Stimulated activated CD4-positive, alpha-beta T cell treated with anti-CD3 and anti-CD28 coated beads, Interleukin-4, amount 100 ng/mL, for 1 hour (primary cell): Measurements from ENCODE around the gene GPR62.
"Not testable (repeated sequence)": the region's sequence is repeated elsewhere in the genome, so short reads cannot be mapped to it uniquely, and the experiment has no call there.

ENCODE experiments used
- DNase-seq: peaks from one replicate; pipeline ENCODE4 v3.0.0-alpha.2; 2020

GPR62 gene, protein sequence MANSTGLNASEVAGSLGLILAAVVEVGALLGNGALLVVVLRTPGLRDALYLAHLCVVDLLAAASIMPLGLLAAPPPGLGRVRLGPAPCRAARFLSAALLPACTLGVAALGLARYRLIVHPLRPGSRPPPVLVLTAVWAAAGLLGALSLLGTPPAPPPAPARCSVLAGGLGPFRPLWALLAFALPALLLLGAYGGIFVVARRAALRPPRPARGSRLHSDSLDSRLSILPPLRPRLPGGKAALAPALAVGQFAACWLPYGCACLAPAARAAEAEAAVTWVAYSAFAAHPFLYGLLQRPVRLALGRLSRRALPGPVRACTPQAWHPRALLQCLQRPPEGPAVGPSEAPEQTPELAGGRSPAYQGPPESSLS

DNA sequence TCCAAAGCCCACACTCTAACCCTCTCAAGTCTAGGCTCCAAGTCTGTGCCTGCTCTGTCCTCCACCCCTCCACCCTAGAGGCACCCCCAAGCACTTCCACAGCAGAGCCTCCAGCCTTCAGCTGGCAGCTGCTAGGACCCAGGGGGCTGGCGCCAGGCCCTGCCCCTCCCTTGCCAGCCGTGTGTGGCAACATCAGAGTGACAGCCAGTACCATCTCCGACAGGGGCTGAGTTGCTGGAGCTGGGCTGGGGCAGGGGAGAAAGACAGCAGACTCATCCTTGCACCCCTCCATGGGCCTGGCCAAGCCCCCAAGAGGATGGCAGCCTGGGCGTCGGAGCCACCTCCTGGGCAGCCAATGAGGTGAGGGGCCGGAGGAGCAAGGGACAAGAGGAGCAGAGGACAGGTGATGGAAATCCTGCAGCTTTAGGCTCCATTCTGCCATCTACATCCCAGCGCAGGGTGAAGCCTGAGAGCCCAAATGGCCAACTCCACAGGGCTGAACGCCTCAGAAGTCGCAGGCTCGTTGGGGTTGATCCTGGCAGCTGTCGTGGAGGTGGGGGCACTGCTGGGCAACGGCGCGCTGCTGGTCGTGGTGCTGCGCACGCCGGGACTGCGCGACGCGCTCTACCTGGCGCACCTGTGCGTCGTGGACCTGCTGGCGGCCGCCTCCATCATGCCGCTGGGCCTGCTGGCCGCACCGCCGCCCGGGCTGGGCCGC, at the start of gene GPR62:
TSS of gene GPR62 (plus strand) at position 207 of the 718 bp plus-strand sequence. CDS start at position 479, 272 bp downstream.
- no peak for DNase-seq

DNA sequence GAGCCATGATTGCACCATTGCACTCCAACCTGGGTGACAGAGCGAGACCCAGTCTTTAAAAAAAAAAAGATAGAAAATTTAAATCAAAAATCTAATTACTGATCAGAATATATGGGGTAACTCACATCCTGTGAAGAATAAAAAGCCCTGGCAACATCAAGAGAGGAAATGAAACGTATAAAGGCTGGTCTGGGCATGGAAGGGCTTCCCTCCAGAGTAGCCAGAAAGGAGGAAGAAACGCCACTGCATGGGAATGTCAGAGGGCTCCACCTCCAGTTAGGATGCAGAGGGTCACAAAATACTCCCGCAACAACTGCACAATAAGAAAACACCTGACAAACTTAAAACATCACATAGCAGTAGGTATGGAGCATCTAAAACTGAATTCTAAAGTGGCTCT, 47.2 kb upstream of the GPR62 start:
- DNase-seq: no peak

DNA sequence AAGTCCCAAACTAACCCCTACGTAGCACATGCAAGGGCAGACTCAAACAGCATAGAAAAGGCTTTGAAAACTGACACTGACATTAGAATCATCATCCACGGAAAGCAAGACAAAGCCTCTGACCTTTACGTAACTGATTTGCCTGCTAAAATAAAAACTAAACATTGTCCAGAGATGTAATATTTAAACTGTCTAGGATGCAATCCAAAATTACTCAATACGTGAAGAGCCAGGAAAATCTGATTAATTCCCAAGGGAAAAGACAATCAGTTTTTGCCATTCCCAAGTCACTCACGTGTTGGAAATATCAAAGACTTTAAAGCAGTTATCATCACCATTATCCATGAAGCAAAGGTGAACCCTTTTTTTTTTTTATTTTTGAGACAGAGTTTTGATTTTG, 38.8 kb upstream of the GPR62 start:
- DNase-seq: no peak

DNA sequence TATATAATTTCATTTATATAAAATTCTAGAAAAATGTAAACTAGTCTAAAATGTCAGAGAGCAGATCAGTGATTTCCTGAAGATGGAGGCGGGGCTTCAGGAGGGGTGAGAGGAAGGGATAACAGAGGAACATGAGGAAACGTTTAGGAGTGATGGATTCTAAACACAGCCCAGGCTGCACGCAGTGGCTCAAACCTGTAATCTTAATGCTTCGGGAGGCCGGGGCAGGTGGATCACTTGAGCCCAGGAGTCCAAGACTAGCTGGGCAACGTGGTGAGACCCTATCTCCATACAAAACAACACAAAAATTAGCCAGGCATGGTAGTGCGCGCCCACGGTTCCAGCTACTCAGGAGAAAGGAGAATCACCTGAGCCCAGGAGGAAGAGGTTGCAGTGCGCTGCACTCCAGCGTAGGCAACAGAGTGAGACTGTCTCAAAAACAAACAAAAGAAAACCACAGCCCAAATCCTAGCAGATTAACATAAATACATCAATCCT, 34.1 kb upstream of the GPR62 start:
- DNase-seq: no peak

DNA sequence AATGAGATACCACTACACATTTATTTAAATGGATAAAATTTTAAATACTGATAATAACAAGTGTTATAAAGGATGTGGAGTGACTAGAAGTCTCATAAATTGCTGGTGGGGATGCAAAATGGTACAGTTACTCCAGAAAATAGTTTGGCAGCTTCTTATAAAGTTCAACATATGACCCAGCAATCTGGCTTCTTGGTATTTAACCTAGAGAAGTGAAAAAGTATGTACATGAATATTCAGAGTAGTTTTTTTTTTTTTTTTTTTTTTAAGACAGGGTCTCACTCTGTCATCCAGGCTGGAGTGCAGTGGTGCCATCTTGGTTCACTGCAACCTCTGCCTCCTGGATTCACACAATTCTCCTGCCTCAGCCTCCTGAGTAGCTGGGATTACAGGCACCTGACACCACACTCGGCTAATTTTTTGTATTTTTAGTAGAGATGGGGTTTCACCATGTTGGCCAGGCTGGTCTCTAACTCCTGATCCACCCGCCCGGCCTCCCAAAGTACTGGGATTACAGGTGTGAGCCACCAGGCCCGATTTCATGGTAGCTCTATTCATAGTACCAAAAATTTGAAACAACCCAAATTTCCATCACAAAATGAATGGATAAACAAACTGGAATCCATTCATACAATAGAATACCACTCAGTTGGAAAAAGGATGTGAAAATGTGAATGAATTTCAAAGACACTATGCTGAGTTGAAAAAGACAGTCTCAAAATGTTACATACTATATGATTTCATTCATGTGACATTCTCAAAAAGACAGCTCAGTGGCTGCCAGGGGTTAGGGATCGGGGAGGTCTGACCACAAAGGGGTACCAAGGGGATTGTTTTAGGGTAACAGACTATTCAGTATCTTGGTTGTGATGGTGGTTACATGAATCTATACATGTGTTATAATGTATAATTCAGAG, 27.9 kb upstream of the GPR62 start:
- DNase-seq: no peak

DNA sequence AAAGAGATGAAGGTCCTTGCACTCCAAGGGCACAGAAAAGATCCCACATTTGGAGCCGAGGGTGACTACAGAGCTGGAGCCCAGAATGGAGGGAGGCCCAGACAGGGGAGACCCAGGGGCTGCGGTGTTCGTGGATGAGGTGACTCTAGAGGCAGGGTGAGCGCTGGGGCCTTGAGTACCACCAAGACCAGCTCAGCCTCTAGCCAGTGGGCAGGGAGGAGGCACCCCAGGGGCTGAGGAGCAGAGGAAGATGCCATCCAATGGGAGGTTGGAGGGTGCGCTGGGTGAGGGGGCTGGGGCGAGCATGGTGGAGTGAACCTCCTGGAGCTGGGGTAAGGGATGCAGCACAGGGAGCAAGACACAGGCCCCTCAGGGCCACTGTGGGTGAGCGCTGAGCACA, 26.7 kb upstream of the GPR62 start:
- no peak for DNase-seq

DNA sequence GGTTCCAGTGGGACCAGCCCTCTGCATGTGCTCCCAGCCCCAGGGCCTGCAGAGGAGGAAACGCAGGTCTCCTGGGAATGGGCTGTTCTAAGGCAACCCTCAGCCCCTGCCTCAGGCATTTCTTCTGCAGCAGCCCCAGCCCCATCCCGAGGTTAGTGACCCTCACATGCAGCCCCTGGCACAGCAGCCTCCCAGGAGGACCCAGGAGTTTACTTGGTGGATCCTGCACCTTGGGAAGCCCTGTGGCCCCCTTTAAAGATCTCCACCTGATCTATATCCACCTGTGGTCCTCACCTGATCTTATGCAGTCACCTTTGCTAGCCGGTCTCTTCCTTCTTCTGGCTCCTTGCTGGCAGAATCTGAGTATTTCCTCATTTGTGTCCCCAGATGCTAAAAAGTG, 26.2 kb upstream of the GPR62 start:
- DNase-seq: not testable (repeated sequence)

DNA sequence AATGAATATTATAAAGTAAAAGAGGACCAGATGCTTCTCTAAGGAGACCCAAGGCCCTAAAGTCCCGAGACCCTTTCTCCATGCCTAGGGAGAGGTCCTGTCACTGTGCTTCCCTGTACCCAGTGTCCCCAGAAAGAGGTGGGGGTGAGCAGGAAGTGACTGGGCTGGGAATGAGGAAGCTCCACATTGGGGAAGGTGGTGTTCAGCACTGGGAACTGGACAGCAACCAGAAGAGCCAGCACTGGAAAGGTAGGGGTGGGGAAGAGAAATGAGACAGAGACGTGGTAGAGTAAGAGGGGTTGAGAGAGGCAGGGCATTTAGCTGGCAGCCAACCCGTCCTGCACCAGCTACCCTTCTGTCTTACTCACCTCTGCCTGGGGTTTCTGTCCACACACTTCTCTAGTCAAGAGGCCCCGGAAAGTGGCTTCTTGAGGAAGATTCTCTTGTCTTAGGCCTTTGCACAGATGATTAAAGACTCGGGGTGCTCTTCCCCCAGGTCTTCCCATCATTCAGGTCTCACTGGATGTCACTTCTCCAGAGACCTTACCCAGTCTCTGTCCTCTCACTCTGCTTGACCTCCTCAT, 25.7 kb upstream of the GPR62 start:
- no peak for DNase-seq

DNA sequence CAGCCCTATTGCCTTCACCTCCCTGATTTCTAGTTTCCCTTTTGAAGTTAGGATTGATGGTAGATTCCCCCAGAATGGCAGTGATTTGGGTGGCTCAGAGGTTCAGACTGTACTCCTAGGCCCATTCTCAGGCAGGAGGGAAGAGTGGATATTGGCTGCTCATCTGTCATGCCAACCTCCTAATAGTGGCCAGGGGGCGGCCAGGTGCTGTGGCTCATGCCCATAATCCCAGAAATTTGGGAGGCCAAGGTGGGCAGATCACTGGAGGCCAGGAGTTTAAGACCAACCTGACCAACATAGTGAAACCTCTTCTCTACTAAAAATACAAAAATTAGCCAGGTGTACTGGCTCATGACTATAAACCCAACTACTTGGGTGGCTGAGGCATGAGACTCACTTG, 24.7 kb upstream of the GPR62 start:
- DNase-seq: no peak

DNA sequence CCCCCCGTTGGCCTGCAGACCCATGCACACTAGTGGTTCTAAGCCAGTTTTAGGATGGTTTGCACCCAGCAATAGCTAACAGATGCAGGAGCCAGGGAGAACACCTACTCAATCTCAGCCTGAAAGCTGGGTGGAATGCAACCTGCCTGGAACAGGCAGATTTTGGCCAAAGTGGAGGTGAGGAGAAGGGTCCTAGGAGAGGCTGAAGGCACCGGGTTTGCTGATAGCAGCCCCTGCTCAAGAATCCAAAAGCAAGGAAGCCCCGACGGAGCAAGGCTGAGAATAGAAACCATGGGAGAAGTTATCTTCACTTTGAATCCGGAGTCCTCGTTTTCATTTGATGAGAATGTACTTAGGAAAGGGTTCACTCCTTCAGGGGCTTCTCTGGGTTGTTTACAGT, 23.4 kb upstream of the GPR62 start:
- no peak for DNase-seq

DNA sequence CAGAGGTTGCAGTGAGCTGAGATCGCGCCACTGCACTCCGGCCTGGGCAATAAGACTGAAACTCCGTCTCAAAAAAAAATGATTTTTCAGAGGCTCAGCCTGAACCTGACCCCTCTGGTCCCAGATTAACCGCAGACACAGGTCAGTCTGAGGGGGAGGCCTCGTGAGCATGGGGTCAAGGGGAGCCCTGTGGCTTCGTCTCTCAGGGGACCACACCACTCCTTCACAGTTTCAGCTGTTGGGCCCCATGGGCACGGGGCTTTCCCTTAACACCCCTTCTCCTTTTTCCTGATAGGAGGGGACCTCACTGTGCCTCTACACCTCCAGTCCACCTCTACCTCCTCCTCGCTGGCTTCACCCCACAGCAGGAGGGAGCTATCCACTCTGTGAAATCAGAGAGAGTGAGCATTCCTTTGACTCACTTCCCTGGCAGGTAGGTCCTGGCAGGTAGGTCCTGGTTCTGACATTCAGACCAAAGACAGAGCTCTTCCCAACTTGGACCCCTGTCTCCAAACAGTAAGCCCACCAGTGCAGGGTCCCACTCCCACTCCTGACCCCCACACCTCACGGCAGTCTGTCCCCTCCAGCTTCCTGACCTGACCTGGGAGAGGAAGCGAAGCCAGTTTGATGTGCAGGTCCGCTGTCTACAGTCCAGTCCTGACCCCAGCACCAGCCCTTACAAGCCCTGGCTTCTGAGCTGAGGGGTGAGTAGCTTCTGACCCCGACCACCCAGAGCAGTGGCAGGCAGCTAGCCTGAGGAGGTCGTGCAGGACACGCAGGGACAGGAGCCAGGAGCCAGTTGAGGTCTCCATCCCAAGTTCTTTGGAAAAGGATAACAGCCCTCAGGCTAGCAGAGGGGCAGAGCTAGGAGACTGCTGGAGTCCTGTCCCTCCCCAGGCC, 22.5 kb upstream of the GPR62 start:
- DNase-seq: no peak

DNA sequence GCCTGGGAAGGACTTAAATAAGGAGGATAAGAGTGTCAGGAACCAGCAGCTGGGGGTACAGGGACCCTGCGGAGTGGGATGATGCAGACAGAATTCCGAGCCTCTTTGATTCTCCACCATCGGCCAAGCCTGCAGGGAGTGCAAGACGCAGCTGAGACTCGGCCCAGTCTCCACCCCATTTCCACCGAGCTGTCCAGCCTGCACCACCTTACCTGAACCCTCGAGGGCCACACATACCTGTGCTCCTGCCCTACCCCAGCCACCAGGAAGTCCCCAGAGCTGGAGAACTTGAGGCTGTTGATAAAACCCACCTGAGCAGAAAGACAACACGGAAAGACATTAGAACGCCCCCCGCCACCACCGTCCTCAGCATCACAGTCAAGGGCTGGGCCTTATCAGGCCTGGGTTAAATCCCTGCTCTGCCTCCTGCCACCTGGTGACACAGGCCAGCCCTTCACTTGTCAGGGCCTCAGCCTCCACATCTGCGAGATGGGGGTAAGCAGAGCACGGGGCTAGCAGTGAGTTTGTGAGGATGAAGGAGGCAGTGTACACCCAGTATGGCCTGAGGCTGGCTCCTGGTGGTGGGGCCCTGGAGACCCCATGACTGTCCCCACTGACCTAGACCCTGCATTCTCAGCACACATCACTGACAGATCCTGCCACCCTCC, 21.6 kb upstream of the GPR62 start:
- no peak for DNase-seq

DNA sequence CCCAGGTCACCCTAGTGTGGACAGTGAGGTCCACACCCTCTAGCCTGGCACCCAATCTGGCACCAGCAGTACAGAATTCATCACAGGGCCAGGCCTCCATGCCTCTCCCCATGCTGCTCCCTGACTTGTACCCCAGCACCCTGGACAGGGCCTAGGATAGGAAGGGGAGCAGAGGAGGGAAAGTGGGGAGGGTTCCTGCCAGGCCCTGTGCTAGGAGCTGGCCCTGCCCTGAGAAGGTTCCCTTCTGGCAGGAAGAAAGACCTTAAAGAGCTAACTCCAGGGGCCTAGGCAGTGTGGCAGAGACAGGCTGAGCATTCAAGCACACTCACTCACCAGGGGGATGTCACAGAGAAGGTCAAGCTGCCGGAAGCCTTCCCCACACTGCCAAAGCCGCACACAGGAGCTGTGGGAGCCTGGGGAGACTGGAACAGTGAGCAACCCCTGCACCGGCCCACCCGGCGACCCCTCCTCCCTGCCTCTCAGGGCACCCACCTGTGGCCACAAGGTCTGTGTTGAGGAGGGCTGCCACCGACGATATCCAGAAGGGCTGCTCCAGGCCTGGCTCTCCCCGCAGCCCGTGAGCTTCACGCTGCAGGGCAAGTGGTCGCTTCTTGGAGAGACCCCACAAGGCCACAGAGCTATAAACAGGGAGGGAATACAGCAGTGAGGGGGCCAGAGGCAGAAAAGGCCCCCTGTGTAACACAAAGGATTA, 20.9 kb upstream of the GPR62 start:
- DNase-seq: no peak

DNA sequence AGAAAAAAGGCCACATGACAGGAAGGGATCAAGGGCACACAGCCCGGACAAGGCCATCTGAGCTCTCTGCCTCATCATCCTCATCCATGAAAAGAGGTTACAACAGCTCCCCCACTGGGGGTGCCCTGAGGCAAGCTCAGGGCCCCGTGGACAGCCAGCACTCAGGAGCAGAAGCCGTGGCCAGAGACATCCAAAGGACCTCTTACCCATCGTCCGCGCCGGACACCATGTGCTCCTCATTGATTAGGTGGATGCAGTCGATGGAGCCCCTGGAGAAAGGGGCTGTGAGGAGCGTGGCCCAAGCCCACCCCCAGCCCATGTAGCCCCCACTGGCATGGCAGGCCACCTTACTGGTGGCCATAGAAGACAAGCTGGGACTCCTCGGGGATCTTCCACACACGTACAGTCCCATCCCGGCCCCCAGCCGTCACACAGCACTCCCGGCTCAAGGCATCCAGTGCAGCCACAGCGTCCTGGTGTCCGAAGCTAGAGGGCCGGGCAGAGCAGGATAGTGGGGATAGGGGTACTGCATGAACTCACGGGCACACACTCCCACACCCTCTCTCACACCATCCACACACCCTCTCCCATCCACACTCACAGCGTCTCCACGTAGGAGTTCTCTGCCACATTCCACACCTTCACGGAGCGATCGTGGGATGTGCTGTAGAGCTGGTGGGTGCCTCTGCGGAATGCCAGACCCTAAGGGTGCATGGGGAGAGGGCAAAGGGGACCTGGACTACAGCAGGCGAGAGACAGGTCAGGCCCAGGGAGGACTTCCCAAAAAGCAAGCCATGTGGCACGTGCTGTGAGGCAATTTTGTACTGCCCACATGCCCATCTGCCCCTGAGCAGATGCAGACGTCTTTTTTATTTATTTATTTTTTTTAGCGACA, 19.9 kb upstream of the GPR62 start:
- DNase-seq: no peak

DNA sequence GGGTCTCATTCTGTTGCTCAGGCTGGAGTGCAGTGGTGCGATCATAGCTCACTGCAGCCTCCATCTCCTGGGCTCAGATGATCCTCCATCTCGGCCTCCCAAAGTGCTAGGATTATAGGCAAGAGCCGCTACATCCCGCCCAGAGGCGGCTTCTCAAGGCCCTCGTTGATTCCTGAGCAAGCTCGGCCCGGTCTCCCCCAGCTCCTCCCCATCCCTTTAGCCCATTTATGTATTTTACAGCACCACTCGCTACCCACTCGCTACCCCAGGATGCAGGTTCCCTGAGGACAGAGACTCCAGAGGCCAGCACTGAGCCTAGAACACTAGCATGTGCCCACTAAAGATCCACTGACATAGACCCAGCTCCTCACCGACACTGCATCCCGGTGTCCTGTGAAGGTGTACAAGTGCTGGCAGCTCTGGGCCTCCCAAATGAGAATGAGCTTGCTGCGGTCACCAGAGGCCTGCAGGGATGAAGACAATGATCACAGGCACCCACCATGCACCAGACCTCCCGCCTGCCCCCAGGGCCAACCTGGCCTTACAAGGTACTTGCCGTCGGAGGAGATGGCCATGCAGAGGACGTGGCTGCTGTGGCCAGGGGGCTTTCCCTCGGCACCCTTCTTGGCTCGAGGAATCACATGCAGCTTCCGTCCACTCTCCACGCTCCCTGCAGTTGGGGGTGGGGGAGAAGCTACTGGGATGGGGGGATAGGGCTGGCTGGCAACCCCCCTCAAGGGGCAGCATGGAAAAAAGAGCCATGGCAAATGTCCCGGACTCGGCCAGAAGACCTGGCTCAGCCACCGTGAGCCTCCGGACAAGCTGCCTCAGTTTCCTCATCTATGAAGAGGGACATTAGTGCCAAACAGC, 19.1 kb upstream of the GPR62 start:
- no peak for DNase-seq

DNA sequence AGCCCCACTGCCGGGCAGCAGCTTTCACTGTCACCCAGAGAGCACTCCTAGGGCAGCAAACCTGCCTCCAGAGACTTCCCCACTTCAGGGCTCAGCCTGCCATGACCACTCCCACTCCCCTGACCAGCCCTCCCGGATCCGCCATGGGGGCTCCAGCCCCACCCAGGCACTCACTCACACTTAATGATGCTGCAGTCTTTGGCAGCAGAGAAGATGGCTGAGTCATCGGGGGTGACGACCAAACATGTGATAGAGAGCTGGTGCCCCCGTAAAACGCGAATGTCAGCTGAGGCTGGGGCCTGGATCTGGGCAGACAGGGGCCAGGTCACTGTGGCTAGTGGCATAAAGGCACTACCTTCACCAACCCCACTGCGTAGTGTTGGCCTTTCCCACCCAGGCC, 18.2 kb upstream of the GPR62 start:
- no peak for DNase-seq

DNA sequence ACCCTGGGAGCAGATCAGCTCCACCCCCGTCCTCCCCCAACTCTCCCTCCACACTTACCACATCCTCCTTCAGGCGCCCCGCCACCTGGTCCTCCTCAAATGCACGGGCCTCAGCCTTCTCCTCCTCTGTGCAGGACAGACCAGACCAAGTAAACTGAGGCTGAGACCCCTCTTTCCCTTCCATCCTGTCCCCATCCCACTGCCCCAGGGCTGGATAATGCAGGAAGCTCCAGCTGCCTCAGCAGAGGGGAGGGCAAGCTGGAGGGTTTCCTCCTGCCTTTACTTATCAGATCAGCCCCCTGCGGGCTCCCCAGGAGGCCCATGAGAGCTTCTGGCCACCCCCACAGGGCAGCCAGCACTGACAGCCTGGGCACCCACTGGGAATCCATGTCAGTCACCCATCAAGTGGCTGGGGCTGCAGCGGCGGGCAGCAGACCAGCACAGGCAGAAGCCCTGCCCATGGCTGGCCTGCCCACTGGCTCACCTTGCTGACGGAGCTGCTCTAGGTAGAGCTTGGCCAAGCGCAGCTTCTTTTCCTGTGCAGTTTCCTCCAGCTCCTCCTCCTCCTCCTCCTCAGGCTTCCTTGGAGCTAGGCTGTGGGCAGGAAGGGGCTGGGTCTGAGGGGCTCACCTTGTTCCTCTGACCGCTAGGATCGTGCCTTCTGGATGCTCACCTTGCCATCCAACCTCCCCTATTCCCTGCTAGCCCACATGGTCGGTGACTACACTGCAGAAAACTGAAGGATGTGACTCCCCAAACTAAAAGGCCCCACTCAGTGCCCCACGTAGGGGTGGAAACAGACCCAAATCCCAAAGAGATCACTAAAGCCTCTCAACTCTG, 17.4 kb upstream of the GPR62 start:
- DNase-seq: no peak
